ENCODE measurements around the gene GGT5.

Gene GGT5

GRCh38 chr22:24236656-24237055, 8.2 kb downstream of the GGT5 start:
- in situ Hi-C loops (cut with HindIII; ENCODE audit: low sequenced_read_pairs) = no loop called here
- H3K4me3 ChIP-seq (ENCODE audit: low read depth, low read length) = no peak overlapping the region
- no peak for TF ChIP-seq CTCF (IDR thresholded peaks at IDR 0.05; ENCODE audit: low read depth, low read length)
- no peak for DNase-seq (ENCODE audit: low read depth, low spot score)

- no peak for TF ChIP-seq CTCF (IDR thresholded peaks at IDR 0.05; ENCODE audit: low read depth, low read length)
- in situ Hi-C loops (cut with HindIII; ENCODE audit: low sequenced_read_pairs) = no loop called here
- no peak for DNase-seq (ENCODE audit: low read depth, low spot score)
- H3K4me3 ChIP-seq (ENCODE audit: low read depth, low read length) = no peak overlapping the region
Observed at GRCh38 chr22:24235315-24235714, 9.6 kb downstream of the GGT5 start.

- in situ Hi-C loops (cut with HindIII; ENCODE audit: low sequenced_read_pairs) = no loop called here
- no peak for DNase-seq (ENCODE audit: low read depth, low spot score)
- H3K4me3 ChIP-seq (ENCODE audit: low read depth, low read length) = no peak overlapping the region
- TF ChIP-seq CTCF (IDR thresholded peaks at IDR 0.05; ENCODE audit: low read depth, low read length) = no peak
Observed at GRCh38 chr22:24233816-24234215, 11.1 kb downstream of the GGT5 start.

- no peak for DNase-seq (ENCODE audit: low read depth, low spot score)
- H3K4me3 ChIP-seq (ENCODE audit: low read depth, low read length) = no peak overlapping the region
- TF ChIP-seq CTCF (IDR thresholded peaks at IDR 0.05; ENCODE audit: low read depth, low read length) = no peak
- in situ Hi-C loops (cut with HindIII; ENCODE audit: low sequenced_read_pairs) = no loop called here
Observed at GRCh38 chr22:24233235-24233634, 11.6 kb downstream of the GGT5 start.

GRCh38 chr22:24232725-24233124, 12.2 kb downstream of the GGT5 start:
- no peak for DNase-seq (ENCODE audit: low read depth, low spot score)
- no peak for TF ChIP-seq CTCF (IDR thresholded peaks at IDR 0.05; ENCODE audit: low read depth, low read length)
- in situ Hi-C loops (cut with HindIII; ENCODE audit: low sequenced_read_pairs) = no loop called here
- no peak overlapping the region for H3K4me3 ChIP-seq (ENCODE audit: low read depth, low read length)

GRCh38 chr22:24232124-24232523, 12.8 kb downstream of the GGT5 start:
- H3K4me3 ChIP-seq (ENCODE audit: low read depth, low read length) = no peak overlapping the region
- no peak for TF ChIP-seq CTCF (IDR thresholded peaks at IDR 0.05; ENCODE audit: low read depth, low read length)
- DNase-seq (ENCODE audit: low read depth, low spot score) = no peak
- in situ Hi-C loops (cut with HindIII; ENCODE audit: low sequenced_read_pairs) = no loop called here

- in situ Hi-C loops (cut with HindIII; ENCODE audit: low sequenced_read_pairs) = no loop called here
- no peak overlapping the region for H3K4me3 ChIP-seq (ENCODE audit: low read depth, low read length)
- no peak for TF ChIP-seq CTCF (IDR thresholded peaks at IDR 0.05; ENCODE audit: low read depth, low read length)
- DNase-seq (ENCODE audit: low read depth, low spot score) = no peak
Observed at GRCh38 chr22:24231706-24232105, 13.2 kb downstream of the GGT5 start.

Measured in astrocyte of the spinal cord (primary cell).